Right lobe of liver (tissue), 6 donors: Measurements from ENCODE around the gene BICDL2. TPM values are rescaled to one million over a fixed set of nuclear protein-coding genes. Genes with fewer than 3 reads are reported as not detected.
A peak's percentile ranks its signal among the peaks of the same experiment; 100 is the strongest.

Source experiments
- ATAC-seq, 4 donors: fragments of 200-7000 bp; cut with Tn5 transposase; one replicate each; pipeline ENCODE4 v1.9.1; 2020; ENCODE audit warnings: mild to moderate bottlenecking in 4 of 4, moderate library complexity in 4 of 4
- DNase-seq, 3 donors: peaks; one replicate each; pipeline ENCODE4 v3.0.0-alpha.2; 2020
- H3K27ac ChIP-seq, 3 donors: fragments of 200-600 bp; one replicate each; pipeline ENCODE4 v1.8.0; 2022
- H3K27me3 ChIP-seq, 2 donors: fragments of 200-600 bp; one replicate each; pipeline ENCODE4 v1.8.0; 2022
- H3K36me3 ChIP-seq, 4 donors: fragments of 200-600 bp; sonication (generic) in 1 of 4; one replicate each; pipeline versions ENCODE4 v1.5.1 to v1.8.0; 2017 to 2022; ENCODE audit warnings: control low read depth in 1 of 4
- H3K4me1 ChIP-seq, 4 donors: fragments of 200-600 bp; sonication (generic) in 1 of 4; one replicate each; pipeline versions ENCODE4 v1.5.1 to v1.8.0; 2017 to 2022; ENCODE audit warnings: control low read depth in 1 of 4
- H3K4me3 ChIP-seq, 3 donors: fragments of 200-600 bp; one replicate each; pipeline ENCODE4 v1.8.0; 2022
- H3K9me3 ChIP-seq, 4 donors: fragments of 200-600 bp; sonication (generic) in 1 of 4; one replicate each; pipeline versions ENCODE4 v1.5.1 to v1.8.0; 2017 to 2022; ENCODE audit warnings: control low read depth in 1 of 4
- POLR2A ChIP-seq: fragments of 450-650 bp; IDR thresholded peaks from one replicate; pipeline ENCODE4 v1.6.1; 2017; ENCODE audit warnings: antibody characterized with exemption, mild to moderate bottlenecking
- WGBS: methylation state at CpG from one replicate; pipeline ENCODE4 v1.1.6; 2018; ENCODE audit warnings: low coverage, low lambda C conversion rate; ENCODE audit not compliant: insufficient coverage; ENCODE audit errors: missing lambda C conversion rate; 5-methylcytosine and 5-hydroxymethylcytosine counted together
- intact Hi-C, 2 donors: fragments of 100-400 bp; cut with DNase I; formaldehyde crosslinking; loops; one replicate each; pipeline versions ENCODE4 v1.11.2 to v1.14.1; 2022
- total RNA-seq, 6 experiments: library from RNA; depleted of rRNA in 2 of 6; stranded (reverse); fragments of >200 nt in 2 of 6; fragmentation: NEBNext Ultra II Directional in 3 of 6; extraction: Animal tissue kit (Norgen Biotek cat#: 25700) in 3 of 6; gene quantifications; one replicate each; pipeline versions ENCODE4 v1.1.0 to v1.2.4, GENCODE V29; 2016 to 2023
- TF ChIP-seq, protein P1 (sequence below), 4 donors: fragments of 200-600 bp in 3 of 4; fragments of 450-650 bp in 1 of 4; IDR thresholded peaks; one replicate each; pipeline versions ENCODE4 v1.5.1 to v1.8.0; 2016 to 2022; ENCODE audit warnings: antibody characterized with exemption in 4 of 4, mild to moderate bottlenecking in 2 of 4
- donor health status: DM: no; HTN: yes; CAD: no.
- donor health status: DM: no; HTN: no; CAD: no.
- donor health status: DM: no; HTN: no; CAD: no.
- donor health status: DM: no; HTN: yes; CAD: no.
- donor health status: DM: no; HTN: yes; CAD: no.

The BICDL2 gene
- total RNA-seq, 6 experiments from 2014 or later = 0.11 to 0.58 (median 0.48) TPM; not detected in 1

DNA sequence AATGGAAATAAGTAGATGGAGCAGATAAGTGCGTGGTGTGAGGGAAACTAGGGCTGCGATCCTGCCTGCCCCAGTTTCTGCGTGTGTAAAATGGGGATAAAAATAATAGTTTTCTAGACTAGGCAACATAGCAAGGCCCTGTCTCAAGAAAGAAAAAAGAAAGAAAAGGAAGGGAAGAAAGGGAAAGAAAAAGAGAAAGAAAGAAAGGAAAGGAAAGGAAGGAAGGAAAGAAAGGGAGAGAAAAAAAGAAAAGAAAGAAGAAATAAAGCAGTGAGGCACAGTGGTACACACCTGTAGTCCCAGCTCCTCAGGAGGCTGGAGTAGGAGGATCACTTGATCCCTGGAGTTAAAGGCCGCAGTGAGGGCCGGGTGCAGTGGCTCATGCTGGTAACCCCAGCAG lies 54.3 kb downstream of the BICDL2 start:
- peaks cover 0 to 34% (median 7%) of the 10 kb centered on the region in 4 donors for H3K4me1 ChIP-seq
- 77% methylated on average over 5 of the region's 5 CpGs for WGBS
- intact Hi-C loops = no loop called here
- H3K27me3 ChIP-seq = no peaks in the 10 kb centered on the region
- H3K4me3 ChIP-seq = no peak overlapping the region
- DNase-seq = no peak
- H3K27ac ChIP-seq = no peak overlapping the region
- ATAC-seq = no peak
- H3K36me3 ChIP-seq = no peaks in the 10 kb centered on the region
- TF ChIP-seq POLR2A = no peak
- no peaks in the 10 kb centered on the region for H3K9me3 ChIP-seq

DNA sequence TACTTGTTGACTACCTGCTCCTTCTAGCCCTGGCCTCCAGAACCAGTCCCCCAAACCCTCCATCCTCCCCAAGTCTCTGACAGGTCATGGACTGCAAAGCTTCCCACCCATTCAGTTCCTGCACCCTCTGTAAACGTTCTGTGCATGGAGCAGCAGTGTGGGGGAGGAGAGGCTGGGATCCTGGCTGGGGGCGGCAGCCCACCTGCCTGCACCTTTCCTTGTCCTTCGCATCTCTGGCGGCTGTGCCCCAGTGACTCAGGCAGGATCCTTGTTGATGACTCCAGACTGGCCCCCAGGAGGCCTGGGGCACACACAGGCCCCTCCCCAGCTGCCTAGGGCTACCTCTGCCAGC lies 54.9 kb downstream of the BICDL2 start:
- intact Hi-C loops = no loop called here
- no peak for TF ChIP-seq POLR2A
- TF ChIP-seq, protein P1, sequence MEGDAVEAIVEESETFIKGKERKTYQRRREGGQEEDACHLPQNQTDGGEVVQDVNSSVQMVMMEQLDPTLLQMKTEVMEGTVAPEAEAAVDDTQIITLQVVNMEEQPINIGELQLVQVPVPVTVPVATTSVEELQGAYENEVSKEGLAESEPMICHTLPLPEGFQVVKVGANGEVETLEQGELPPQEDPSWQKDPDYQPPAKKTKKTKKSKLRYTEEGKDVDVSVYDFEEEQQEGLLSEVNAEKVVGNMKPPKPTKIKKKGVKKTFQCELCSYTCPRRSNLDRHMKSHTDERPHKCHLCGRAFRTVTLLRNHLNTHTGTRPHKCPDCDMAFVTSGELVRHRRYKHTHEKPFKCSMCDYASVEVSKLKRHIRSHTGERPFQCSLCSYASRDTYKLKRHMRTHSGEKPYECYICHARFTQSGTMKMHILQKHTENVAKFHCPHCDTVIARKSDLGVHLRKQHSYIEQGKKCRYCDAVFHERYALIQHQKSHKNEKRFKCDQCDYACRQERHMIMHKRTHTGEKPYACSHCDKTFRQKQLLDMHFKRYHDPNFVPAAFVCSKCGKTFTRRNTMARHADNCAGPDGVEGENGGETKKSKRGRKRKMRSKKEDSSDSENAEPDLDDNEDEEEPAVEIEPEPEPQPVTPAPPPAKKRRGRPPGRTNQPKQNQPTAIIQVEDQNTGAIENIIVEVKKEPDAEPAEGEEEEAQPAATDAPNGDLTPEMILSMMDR (IDR thresholded peaks at IDR 0.05) = no peak
- 70% methylated on average over 4 of the region's 4 CpGs for WGBS
- Histone ChIP-seq H3K36me3 (no peaks in the 10 kb centered on the region), H3K4me1 (peaks cover 0 to 39% (median 10%) of the 10 kb centered on the region in 4 donors), H3K4me3 (no peak overlapping the region), H3K9me3 (no peaks in the 10 kb centered on the region), H3K27me3 (no peaks in the 10 kb centered on the region), H3K27ac (no peak overlapping the region)
- DNase-seq (no peak), ATAC-seq (no peak)

DNA sequence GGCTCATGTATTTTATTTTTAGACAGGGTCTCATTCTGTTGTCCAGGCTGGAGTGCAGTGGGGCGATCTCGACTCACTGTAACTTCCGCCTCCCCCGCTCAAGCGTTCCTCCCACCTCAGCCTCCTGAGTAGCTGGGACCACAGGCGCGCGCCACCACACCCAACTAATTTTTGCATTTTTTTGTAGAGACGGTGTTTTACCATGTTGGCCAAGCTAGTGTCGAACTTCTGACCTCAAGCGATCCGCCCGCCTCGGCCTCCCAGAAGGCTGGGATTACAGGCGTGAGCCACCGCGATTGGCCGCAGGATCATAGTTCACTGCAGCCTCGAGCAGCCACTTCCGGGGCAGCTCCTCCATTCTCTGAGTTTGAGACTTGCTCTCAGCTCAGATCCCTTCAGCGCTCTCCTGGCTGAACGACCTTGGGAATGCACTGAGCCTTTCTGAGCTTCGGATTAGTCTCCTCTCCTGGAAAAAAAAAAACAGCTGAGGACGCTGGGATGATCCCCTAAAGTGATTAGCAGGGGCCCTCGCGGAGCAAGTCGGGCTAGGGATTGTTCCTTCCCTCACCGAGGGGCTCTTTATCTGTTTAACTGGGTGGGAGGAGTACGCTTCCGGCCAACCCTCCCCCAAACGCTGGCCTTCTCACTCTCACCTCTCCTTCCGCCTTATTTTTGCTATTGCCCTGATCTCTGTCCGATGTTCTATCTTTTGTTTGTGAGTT lies 55.4 kb downstream of the BICDL2 start:
- TF ChIP-seq, protein P1 (IDR thresholded peaks at IDR 0.05) = no peak
- no peak for TF ChIP-seq POLR2A

DNA sequence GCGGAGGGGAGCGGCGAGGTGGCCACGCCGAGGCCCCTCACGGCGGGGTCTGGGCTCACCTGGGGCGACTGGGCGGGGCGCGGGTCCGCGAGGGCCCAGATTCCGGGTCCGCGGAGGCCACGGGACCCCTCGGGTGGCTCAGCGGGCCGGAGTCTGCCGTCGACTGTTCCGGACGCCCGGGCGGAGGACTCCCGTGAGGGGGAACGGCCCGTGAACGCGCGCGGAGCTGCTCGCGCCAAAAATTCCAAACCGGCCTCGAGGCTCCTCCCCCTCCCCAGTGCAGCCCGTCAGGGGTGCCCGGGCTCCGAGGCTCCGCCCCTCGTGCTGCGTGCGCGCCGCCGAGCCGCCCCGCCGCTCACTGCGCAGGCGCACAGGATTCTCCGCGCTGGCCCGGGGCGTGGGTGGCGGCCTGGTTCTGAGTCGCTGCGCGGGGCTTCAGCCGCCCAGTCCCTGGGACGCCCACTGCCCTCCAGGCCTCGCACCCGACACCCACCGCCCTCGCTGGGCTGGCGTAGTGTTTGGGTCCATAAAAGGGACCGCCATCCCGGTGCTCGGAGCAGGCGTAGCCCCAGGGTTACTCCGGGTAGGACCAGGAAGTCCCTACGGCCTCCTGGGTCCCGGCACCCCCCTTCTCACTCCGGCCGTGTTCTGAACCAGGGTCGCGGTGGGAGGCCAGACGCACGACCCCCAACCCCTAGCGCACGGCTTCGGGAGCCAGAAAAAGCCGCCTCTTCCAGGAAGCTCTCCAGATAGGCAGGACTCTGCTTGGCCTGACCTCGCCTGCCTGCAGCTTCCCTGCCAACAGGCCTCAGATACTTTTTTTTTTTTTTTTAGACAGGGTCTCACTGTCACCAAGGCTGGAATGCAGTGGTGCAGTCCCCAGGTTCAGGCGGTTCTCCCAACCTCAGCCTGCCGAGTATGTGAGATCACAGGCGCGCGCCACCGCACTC lies 56.2 kb downstream of the BICDL2 start, which contains the start of gene PKMYT1:
PKMYT1 (minus strand) TSS at position 220 of the 950 bp plus-strand sequence. CDS start 789 bp downstream, outside the sequence.
- Histone ChIP-seq H3K36me3 (no peaks in the 10 kb centered on the region), H3K4me3 (peak within 1 kb of the TSS; percentile 66 to 94 (median 81)), H3K27ac (peak within 1 kb of the TSS; percentile 37 to 86 (median 84)), H3K27me3 (no peaks in the 10 kb centered on the region), H3K4me1 (peaks cover 0 to 34% (median 7%) of the 10 kb centered on the region in 4 donors), H3K9me3 (no peaks in the 10 kb centered on the region)
- intact Hi-C loops = no loop called here
- peak; percentile 95 for TF ChIP-seq POLR2A
- TF ChIP-seq, protein P1 (IDR thresholded peaks at IDR 0.05) = no peak
- peak; percentile 92 to 94 (median 93) for DNase-seq
- 44% methylated on average over 12 of the region's 91 CpGs for WGBS
- peak; percentile 85 to 93 (median 88) for ATAC-seq

More for the DNA sequence above, 55.4 kb downstream of the BICDL2 start:
- ATAC-seq (no peak), DNase-seq (no peak)
- Histone ChIP-seq H3K27me3 (no peaks in the 10 kb centered on the region), H3K27ac (no peak overlapping the region), H3K4me1 (peaks cover 0 to 41% (median 10%) of the 10 kb centered on the region in 4 donors), H3K4me3 (no peak overlapping the region), H3K36me3 (no peaks in the 10 kb centered on the region), H3K9me3 (no peaks in the 10 kb centered on the region)
- WGBS = 59% methylated on average over 31 of the region's 33 CpGs
- intact Hi-C loops = no loop called here
